NCI-H748 (cell line): ENCODE data around the gene MSTN.

Experiments used
- DNase-seq: peaks from one replicate; lab custom pipeline; 2025; ENCODE audit not compliant: unreplicated experiment; lab: John Stamatoyannopoulos, UW

The MSTN gene

DNA sequence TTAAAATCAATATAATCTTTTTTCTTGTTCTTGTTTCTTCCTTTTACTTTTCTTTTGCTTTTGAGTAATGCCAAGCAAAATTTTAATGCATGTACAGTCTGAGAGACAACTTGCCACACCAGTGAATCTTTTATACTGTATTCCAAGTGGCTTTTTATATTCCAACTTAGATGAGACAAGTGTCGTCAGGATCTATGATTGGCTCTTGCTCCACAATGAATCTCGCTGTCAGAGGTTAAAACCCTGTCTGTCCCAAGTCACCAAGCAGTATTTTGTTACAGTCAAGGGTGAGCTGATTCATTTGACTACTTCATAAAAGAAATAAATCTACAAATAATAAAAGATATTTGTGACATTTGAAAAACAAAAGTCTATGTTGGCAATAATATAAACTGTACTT is at the start of gene MSTN:
Gene MSTN, minus strand, starts transcription at position 129 of the 400 bp plus-strand sequence. CDS start 133 bp downstream, outside the sequence.
- peak; percentile 20 for DNase-seq

DNA sequence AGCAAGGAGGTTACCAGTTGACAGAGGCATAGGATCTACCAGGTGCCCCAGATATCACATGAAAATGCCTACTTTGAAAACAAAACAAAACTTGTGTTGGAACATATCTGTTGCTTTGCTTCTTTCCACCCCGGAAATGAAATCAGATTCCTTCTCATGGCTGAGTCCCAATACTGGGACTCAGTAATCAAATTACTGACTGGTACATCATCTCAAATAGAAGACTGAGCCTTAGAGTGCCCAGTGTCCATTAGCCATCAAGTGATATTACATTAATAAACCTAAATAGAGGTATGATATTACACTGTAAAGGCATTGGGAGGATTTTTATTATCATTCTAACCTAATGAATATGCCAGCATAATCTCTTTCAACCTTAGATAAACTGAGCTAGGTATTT is 48.6 kb upstream of the MSTN start:
- DNase-seq = no peak

GRCh38 chr2:190110699-190111098 is 48.2 kb upstream of the MSTN start:
- DNase-seq = no peak

- DNase-seq = no peak
Observed at GRCh38 chr2:190110131-190110530, 47.6 kb upstream of the MSTN start.

GRCh38 chr2:190107409-190107808 is 44.9 kb upstream of the MSTN start:
- DNase-seq = no peak

- no peak for DNase-seq
Observed at GRCh38 chr2:190106783-190107182, 44.3 kb upstream of the MSTN start.

GRCh38 chr2:190105554-190105953 is 43.0 kb upstream of the MSTN start:
- no peak for DNase-seq

DNA sequence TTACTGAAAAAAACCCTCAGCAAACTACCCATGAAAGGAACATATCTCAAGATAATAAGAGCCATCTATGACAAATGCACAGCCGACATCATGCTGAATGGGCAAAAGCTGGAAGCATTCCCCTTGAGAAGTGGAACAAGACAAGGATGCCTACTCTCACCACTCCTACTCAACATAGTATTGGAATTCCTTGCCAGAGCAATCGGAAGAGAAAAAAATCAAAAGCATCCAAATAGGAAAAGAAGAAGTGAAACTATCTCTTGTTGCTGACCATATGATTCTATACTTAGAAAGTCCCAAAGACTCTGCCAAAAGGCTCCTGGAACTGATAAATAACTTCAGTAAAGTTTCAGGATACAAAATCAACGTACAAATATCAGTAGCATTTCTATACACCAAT is 40.6 kb upstream of the MSTN start:
- no peak for DNase-seq

DNA sequence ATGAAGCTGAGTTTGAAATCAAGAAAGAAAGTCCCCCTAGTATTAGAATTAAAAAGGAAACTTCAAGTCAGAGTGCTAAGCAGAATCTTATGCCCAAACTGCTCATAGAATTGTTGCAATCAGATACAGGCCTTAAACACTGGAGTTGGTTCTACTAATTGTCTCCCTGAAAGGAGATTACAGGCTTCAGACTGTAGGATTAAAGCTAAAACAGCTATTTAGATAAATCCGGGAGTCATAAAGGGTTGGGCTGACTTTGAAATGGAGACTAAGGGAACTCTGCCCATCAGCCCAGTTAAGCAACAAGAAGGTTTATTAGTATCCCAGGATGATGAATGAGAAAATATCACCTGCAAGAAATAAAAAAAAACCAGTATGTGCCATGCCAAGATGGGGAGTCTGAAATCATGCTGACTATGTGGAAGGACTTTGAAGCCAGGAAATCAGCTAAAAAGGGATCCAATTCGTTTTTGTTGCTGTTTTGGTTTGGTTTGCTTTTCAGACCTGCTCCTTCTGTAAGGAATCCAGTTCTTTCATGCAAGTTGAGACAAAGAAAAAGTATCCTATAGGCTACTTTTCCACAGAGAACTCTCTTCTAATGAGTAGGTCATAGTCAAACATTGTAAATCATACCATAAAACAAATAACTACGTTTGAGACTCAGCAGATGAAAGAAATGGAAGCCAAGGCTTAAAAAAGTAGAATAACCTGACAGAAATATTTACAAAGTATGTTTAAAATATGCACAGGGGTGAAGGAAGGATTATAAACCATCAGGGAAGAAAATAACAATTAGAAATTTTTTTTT is 37.6 kb upstream of the MSTN start:
- DNase-seq = no peak

GRCh38 chr2:190098851-190099250 is 36.3 kb upstream of the MSTN start:
- DNase-seq = no peak

DNA sequence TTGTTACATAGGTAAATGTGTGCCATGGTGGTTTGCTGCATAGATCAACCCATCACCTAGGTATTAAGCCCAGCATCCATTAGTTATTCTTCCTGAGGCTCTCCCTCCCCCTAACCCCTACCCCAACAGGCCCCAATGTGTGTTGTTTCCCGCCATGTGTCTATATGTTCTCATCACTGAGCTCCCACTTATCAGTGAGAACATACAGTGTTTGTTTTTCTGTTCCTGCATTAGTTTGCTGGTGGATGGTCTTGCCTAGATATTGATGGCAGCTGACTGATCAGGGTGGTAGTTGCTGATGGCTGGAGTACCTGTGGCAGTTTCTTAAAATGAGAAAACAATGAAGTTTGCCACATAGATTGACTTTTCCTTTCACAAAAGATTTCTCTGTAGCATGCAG is 34.6 kb upstream of the MSTN start:
- DNase-seq = no peak

DNA sequence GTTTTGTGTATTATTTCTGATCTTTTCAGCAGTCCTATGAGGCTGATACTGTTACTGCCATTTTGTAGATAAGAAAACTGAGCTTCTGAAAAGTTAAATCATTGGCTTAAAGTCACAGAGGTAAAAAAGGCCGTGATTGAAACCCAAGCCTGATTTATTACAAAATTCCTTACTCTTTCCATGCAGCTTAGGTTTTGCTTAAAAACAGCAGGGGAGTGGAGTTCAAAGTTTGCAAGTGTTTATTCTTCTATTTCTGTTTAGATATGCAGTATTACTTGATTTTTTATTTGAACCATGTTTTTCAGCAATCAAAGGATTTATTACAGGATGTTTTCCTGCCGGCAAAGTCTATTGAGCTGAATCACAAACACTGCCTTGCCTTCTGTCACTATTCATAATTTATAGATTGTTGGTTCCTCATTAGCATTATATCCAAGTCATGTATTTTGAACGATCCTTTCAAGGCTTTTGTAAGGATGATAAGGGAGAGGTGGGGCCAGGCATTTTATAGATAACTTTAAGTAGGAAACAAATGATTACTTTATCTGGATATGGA is 31.9 kb upstream of the MSTN start:
- no peak for DNase-seq

GRCh38 chr2:190093793-190094192 is 31.3 kb upstream of the MSTN start:
- no peak for DNase-seq

DNA sequence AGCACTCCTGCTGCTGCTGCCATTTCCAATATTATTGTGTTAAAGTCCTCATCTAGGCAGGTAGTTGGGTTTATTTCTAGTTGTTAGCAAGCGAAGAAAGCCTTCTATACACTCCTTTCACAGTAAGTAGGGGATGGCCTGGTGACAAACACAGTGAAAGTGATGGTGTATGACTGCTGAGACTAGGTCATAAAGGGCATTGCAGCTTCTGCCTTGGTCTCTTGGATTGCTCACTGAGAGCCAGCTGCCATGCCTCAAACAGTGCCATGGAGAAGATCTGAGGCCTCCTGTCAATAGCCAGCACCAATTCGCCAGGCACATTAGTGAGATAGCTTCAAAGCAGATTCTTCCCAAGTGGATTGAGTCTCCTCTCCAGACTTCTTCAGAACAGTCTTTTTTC is 27.6 kb upstream of the MSTN start:
- DNase-seq = no peak

- peak; percentile 80 for DNase-seq
Observed at GRCh38 chr2:190088917-190089316, 26.4 kb upstream of the MSTN start.

- DNase-seq = no peak
Observed at GRCh38 chr2:190084704-190085103, 22.2 kb upstream of the MSTN start.

DNA sequence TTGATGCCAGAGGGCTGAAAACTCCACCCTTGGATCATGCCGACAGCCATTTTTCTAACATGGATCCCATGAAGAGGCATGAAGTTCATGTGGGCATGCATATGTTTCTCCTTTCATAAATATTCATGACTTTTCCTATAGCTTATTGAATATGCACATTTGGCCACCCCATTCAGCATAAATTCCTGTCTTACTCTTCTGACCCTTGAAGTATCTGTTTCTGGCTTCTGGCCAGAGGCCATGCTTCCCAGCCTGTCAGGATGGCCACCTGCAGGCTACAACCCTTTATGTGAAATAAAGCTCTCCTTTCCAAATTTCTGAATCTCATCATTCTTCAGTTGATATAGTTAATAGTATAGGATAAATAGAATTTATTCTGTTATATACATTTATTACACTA is 19.6 kb upstream of the MSTN start:
- DNase-seq = no peak

DNA sequence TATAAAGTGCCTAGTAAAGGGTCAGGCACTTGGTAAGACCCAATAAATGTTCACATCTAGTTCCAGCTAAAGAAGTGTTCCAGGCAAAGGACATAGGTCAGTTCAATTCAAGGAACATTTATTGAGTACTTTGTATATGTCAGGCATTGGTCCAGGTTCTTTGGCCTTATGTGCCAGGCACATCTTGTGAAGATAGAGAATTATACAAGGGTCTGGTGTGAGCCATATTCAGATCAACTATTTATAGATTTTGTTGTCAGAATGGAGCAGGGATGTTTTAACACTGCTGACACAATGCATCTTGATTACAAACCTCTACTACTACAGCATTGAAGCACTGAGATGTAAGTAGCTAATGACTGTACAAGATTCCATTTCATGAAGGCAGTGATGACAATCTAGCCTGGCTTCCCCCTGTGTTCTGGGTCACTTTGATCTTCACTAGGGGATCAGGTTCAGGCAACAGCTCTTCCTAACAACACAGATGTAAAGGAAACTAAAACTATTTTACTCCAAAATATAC is 18.1 kb upstream of the MSTN start:
- no peak for DNase-seq

GRCh38 chr2:190079160-190079559 is 16.6 kb upstream of the MSTN start:
- DNase-seq = no peak

DNA sequence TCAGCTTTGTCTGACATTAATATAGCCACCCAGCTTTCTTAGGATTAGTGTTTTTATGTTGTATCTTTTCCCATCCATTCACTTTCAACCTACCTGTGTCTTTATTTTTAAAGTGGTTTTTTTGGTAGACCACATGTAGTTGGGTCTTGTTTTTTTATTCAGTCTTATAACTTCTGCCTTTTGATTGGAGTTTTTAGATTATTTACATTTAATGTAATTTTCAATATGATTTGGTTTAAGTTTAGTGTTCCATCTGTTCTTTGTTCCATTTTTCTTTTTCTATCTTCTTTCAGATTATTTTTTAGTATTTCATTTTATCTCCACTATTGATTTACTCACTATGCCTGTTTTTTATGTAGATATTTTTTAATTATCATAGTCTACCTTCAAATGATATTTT is 13.1 kb upstream of the MSTN start:
- DNase-seq = no peak

DNA sequence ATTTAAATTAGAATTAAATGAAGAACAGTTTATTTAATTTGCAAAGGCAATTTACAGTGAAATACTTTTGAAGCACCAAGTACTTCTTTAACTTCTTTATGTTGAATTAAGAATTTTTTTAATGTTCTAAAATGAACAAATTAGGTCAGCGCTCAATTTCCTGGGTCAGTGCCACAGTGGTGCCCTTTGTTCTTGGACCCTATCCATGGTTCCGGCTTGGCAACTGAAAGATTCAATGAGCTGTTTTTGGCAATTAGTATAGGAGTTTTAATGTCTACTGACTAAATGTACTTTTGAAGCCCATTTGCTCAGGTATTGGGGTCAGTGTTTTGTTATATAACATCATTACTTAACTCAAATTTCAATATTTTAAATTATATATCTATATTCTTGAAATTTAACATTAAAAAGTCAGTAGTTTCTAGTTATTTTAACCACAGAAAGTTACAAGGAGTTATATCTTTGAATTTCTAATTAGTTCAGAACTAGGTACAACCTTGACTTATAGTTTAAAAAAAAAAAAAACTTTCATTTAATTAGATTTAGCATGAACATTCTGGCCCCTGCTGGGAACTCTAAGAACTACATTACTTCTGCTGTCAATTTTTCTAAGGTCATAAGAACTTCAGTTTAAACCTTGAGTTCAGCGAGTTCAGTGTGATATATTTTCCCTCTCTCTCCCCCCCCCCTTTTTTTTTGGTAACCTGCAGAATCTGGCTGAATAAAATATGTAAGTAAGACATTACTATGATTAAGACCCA is 7.6 kb upstream of the MSTN start:
- peak; percentile 64 for DNase-seq

- DNase-seq = no peak
Observed at GRCh38 chr2:190068764-190069163, 6.2 kb upstream of the MSTN start.
